ENCODE measurements around the gene RNASEL. TPM values are rescaled to one million over a fixed set of nuclear protein-coding genes. Genes with fewer than 3 reads are reported as not detected.

The RNASEL gene
- total RNA-seq, 2 experiments from 2014 or later, result 11.4 to 13.2 TPM

DNA sequence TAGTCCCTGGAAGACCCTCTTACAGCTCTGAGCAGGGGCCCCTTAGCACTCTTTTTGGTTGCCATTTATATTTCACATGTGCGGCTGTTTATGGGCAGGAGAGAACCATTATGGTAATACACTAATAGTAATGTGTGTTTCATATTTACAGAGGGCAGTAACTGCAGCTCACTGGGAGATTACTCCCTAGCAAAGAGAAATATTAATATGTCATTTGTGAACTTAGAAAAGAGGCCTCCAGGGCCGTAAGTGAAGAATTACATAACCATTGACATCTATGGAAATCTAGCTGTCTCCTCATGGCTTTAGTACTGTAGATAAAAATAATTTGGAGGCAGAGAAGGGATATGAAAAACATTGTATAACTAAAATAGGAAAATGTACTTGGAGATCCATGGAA lies 38.6 kb upstream of the RNASEL start:
- ATAC-seq (ENCODE audit: low read depth), result no peak
- POLR2A ChIA-PET, result no interaction called here
- peaks cover 40% of the 10 kb centered on the region for H3K27me3 Mint-ChIP-seq
- no peak overlapping the region for H3K27ac Mint-ChIP-seq
- H3K4me1 Mint-ChIP-seq, result peaks cover 52% of the 10 kb centered on the region
- no peaks in the 10 kb centered on the region for H3K9me3 Mint-ChIP-seq
- H3K4me3 Mint-ChIP-seq, result no peak overlapping the region
- H3K36me3 Mint-ChIP-seq, result no peaks in the 10 kb centered on the region
- DNase-seq, result no peak

- no peak overlapping the region for H3K4me3 Mint-ChIP-seq
- no peaks in the 10 kb centered on the region for H3K36me3 Mint-ChIP-seq
- ATAC-seq (ENCODE audit: low read depth), result no peak
- peaks cover 46% of the 10 kb centered on the region for H3K4me1 Mint-ChIP-seq
- DNase-seq, result no peak
- H3K9me3 Mint-ChIP-seq, result no peaks in the 10 kb centered on the region
- POLR2A ChIA-PET, result no interaction called here
- peaks cover 37% of the 10 kb centered on the region for H3K27me3 Mint-ChIP-seq
- no peak overlapping the region for H3K27ac Mint-ChIP-seq
These were observed 37.5 kb upstream of the RNASEL start for GRCh38 chr1:182626527-182626926.

- POLR2A ChIA-PET, result no interaction called here
- H3K36me3 Mint-ChIP-seq, result no peaks in the 10 kb centered on the region
- ATAC-seq (ENCODE audit: low read depth), result no peak
- H3K4me3 Mint-ChIP-seq, result no peak overlapping the region
- H3K27me3 Mint-ChIP-seq, result peaks cover 34% of the 10 kb centered on the region
- peaks cover 43% of the 10 kb centered on the region for H3K4me1 Mint-ChIP-seq
- H3K27ac Mint-ChIP-seq, result no peak overlapping the region
- DNase-seq, result no peak
- peaks cover 4% of the 10 kb centered on the region for H3K9me3 Mint-ChIP-seq
These were observed 36.9 kb upstream of the RNASEL start for GRCh38 chr1:182625719-182626504.

- DNase-seq, result no peak
- H3K27me3 Mint-ChIP-seq, result peaks cover 36% of the 10 kb centered on the region
- H3K27ac Mint-ChIP-seq, result no peak overlapping the region
- peaks cover 7% of the 10 kb centered on the region for H3K9me3 Mint-ChIP-seq
- peaks cover 3% of the 10 kb centered on the region for H3K36me3 Mint-ChIP-seq
- H3K4me1 Mint-ChIP-seq, result peaks cover 37% of the 10 kb centered on the region
- ATAC-seq (ENCODE audit: low read depth), result no peak
- POLR2A ChIA-PET, result no interaction called here
- H3K4me3 Mint-ChIP-seq, result no peak overlapping the region
These were observed 36.0 kb upstream of the RNASEL start for GRCh38 chr1:182625024-182625423.

DNA sequence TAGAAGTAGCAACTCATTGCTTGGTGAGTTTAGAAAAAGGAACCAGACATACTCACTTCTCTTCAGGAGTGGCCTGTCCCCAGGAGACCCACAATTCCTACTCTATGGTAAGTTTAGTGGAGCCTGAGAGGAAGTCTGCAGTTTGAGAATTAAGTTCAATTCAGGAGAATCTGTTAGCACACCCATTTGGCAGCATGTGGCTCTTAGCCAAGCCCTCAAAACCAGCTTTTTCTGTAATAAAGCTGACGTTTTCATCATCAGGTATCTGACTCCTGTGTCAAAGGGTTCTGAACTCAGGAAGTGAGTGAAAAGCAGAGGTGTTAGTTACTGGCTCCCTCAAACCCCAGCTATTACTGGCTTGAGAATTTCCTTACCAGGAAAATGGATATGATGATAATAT lies 35.5 kb upstream of the RNASEL start:
- ATAC-seq (ENCODE audit: low read depth) (no peak), DNase-seq (no peak)
- peaks cover 7% of the 10 kb centered on the region for H3K9me3 Mint-ChIP-seq
- POLR2A ChIA-PET, result no interaction called here
- no peak overlapping the region for H3K27ac Mint-ChIP-seq
- H3K27me3 Mint-ChIP-seq, result peaks cover 36% of the 10 kb centered on the region
- H3K36me3 Mint-ChIP-seq, result peaks cover 4% of the 10 kb centered on the region
- peaks cover 34% of the 10 kb centered on the region for H3K4me1 Mint-ChIP-seq
- H3K4me3 Mint-ChIP-seq, result no peak overlapping the region

DNA sequence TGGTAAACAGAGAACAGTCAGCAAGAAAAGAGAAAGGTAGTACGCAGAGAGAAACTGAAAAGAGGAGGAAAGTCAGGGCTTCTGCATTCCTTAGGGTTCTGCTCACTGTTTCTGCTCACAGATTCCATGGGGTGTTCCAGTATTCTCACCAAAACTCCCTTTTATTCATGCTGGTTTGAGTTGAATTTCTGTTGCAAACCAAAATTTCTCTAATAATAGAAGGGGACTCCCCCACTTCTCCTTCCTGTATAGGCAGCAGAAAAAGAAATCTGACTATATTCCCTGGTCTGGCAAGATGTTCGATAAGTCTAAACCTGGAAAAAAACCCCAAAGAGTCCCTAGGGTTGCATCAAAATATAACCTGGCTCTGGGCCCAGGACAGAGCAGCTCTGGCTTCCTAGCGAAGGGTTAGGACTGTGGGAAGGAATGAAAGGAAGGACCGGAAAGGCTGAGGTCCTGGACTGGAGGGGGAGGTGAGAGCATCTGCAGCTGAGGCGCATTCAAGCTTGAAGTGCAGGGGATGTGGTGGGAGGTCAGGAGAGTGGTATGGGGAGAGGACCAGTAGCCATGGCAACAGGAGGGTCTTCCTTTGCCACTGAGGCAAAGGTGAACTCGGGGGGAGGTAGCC lies 34.0 kb upstream of the RNASEL start:
- Mint-ChIP-seq H3K27me3 (peaks cover 38% of the 10 kb centered on the region), H3K4me1 (peaks cover 35% of the 10 kb centered on the region), H3K36me3 (peaks cover 7% of the 10 kb centered on the region), H3K27ac (no peak overlapping the region), H3K4me3 (no peak overlapping the region), H3K9me3 (peaks cover 7% of the 10 kb centered on the region)
- DNase-seq (no peak), ATAC-seq (ENCODE audit: low read depth) (no peak)
- POLR2A ChIA-PET, result no interaction called here

DNA sequence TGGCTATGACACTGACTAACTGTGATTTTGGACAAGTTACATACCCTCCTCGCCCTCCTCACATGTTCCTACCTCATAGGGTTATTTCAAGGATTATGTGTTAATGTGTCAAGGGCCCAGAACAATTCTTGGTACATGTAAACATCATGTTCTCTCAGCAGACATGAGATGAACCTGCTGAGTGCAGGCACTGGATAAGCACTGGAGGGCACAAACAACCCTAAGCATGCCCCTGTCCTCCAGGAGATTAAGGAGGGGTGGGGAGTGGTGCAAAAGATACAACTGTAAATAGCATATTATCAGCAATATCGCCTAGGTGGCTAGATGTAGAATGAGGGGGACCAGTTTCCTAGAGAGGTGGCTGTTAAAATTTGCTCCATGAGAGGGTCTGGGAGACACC lies 32.9 kb upstream of the RNASEL start:
- DNase-seq, result no peak
- H3K4me3 Mint-ChIP-seq, result no peak overlapping the region
- POLR2A ChIA-PET, result no interaction called here
- H3K27ac Mint-ChIP-seq, result no peak overlapping the region
- peaks cover 7% of the 10 kb centered on the region for H3K9me3 Mint-ChIP-seq
- H3K27me3 Mint-ChIP-seq, result peaks cover 41% of the 10 kb centered on the region
- ATAC-seq (ENCODE audit: low read depth), result no peak
- peaks cover 7% of the 10 kb centered on the region for H3K36me3 Mint-ChIP-seq
- peaks cover 43% of the 10 kb centered on the region for H3K4me1 Mint-ChIP-seq

DNA sequence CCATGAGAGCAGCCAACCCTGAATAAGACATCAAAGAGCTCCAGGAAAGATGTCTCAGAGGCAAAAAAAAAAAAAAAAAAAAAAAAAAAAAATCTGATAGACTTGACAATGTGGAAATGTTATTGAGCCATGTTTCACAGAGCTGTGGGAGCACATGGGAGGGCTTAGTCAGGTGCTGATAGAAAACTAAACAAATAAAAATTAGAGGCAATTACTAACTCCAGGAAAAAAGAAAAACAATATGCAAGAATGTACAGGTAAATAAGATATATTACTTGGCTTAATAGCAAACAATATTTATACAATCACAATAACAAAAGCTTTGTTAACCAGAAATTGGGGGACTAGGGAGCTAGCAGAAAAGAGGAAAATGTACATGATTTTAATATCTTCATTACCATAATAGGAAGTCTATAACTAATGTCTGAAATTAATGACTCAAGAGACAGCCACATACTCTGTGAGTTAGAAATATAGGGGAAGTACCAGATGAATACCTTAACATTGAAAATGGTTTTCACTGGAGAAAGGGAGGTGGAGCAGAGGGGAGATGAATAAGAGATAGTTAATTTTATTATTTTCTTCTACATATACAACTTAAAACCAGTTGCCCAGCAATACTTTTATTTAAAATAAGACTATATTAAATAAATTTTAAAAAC lies 32.0 kb upstream of the RNASEL start:
- H3K4me1 Mint-ChIP-seq, result peaks cover 45% of the 10 kb centered on the region
- no peak overlapping the region for H3K27ac Mint-ChIP-seq

GRCh38 chr1:182617734-182618351 lies 28.8 kb upstream of the RNASEL start:
- Mint-ChIP-seq H3K27ac (no peak overlapping the region), H3K36me3 (peaks cover 9% of the 10 kb centered on the region), H3K4me3 (no peak overlapping the region), H3K9me3 (peaks cover 7% of the 10 kb centered on the region), H3K4me1 (peaks cover 40% of the 10 kb centered on the region), H3K27me3 (peaks cover 54% of the 10 kb centered on the region)
- POLR2A ChIA-PET, result no interaction called here
- DNase-seq (no peak), ATAC-seq (ENCODE audit: low read depth) (no peak)

More for the DNA sequence above, 32.0 kb upstream of the RNASEL start:
- POLR2A ChIA-PET, result interaction anchor here (0.6 kb wide), 1 partner anchor 161 kb away, joined by 3 read pairs; no protein-coding TSS in a partner anchor
- DNase-seq (no peak), ATAC-seq (ENCODE audit: low read depth) (no peak)
- Mint-ChIP-seq H3K9me3 (peaks cover 7% of the 10 kb centered on the region), H3K36me3 (peaks cover 9% of the 10 kb centered on the region), H3K4me3 (no peak overlapping the region), H3K27me3 (peaks cover 40% of the 10 kb centered on the region)

- Mint-ChIP-seq H3K36me3 (peaks cover 9% of the 10 kb centered on the region), H3K27me3 (peaks cover 62% of the 10 kb centered on the region), H3K4me1 (peaks cover 43% of the 10 kb centered on the region), H3K27ac (peak overlapping the region; percentile 47), H3K4me3 (no peak overlapping the region), H3K9me3 (peaks cover 7% of the 10 kb centered on the region)
- ATAC-seq (ENCODE audit: low read depth), result no peak
- no peak for DNase-seq
- POLR2A ChIA-PET, result interaction anchor here (1.0 to 3.3 kb wide), 2 partner anchors 12 to 223 kb away, joined by 3 to 32 read pairs; partner anchors contain the start of gene RGS16
These were observed 28.0 kb upstream of the RNASEL start for GRCh38 chr1:182617014-182617429.

GRCh38 chr1:182616130-182617013 lies 27.3 kb upstream of the RNASEL start:
- Mint-ChIP-seq H3K4me3 (peak overlapping the region; percentile 59), H3K4me1 (peaks cover 43% of the 10 kb centered on the region), H3K9me3 (peaks cover 7% of the 10 kb centered on the region), H3K27ac (peak overlapping the region; percentile 85), H3K27me3 (peaks cover 65% of the 10 kb centered on the region), H3K36me3 (peaks cover 9% of the 10 kb centered on the region)
- ATAC-seq (ENCODE audit: low read depth), result peak; percentile 91
- POLR2A ChIA-PET, result interaction anchor here (0.6 to 3.3 kb wide), 8 partner anchors 11 to 909 kb away, joined by 3 to 32 read pairs (median 3); partner anchors contain the start of genes GLUL and RGS16
- DNase-seq, result peak; percentile 94

- H3K27ac Mint-ChIP-seq, result peak overlapping the region; percentile 85
- H3K36me3 Mint-ChIP-seq, result peaks cover 7% of the 10 kb centered on the region
- peaks cover 45% of the 10 kb centered on the region for H3K4me1 Mint-ChIP-seq
- POLR2A ChIA-PET, result interaction anchor here (0.6 to 3.3 kb wide), 6 partner anchors 11 to 224 kb away, joined by 3 to 32 read pairs (median 3); partner anchors contain the start of genes GLUL and RGS16
- H3K4me3 Mint-ChIP-seq, result peak overlapping the region; percentile 59
- peaks cover 2% of the 10 kb centered on the region for H3K9me3 Mint-ChIP-seq
- DNase-seq (peak; percentile 64), ATAC-seq (ENCODE audit: low read depth) (peak; percentile 38)
- H3K27me3 Mint-ChIP-seq, result peaks cover 69% of the 10 kb centered on the region
These were observed 26.5 kb upstream of the RNASEL start for GRCh38 chr1:182615468-182616129.

Data from activated naive CD8-positive, alpha-beta T cell treated with anti-CD3 and anti-CD28 coated beads, Interleukin-2, amount 10 ng/mL, durations not matched to agents 7 days and 5 days (primary cell).